Measurements from ENCODE around the gene PHTF2.

PHTF2 gene

GRCh38 chr7:77918676-77919075 is 120.1 kb downstream of the PHTF2 start:
- DNase-seq (ENCODE audit: low read depth in 2 of 3, low spot score in 2 of 3): no peak

GRCh38 chr7:77923419-77923818 is 124.8 kb downstream of the PHTF2 start:
- no peak for DNase-seq (ENCODE audit: low read depth in 2 of 3, low spot score in 2 of 3)

DNA sequence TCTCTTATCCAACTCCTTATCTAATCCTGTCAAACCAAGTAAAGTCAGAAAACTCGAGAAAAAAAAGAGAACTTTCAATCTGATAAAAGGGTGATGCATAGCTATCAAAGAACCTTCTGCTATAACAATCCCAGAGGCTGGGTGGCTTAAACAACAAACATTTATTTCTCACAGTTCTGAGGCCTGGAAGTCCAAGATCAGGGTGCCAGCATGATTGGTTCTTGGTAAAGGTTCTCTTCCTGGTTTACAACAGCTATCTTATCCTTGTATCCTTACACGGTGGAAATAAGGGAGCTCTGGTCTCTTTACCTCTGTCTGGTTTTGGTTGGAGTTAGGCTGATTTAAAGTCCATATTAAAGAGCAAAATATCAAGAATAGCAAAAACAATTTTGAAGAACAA is 131.9 kb downstream of the PHTF2 start:
- no peak for DNase-seq (ENCODE audit: low read depth in 2 of 3, low spot score in 2 of 3)

DNA sequence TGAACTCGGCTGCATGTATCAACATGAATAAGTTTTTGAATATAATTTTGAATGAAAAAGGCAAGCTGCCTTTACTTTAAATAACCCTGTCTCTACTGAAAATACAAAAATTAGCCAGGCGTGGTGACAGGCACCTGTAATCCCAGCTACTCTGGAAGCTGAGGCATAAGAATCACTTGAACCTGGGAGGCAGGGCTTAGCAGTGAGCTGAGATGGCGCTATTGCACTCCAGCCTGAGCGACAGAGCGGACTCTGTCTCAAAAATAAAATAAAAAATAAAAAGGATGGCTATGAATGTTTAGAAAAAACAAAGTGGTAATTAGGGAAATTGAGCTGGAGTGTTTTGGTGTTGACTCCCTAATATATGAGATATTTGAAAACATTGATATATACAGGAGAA is 133.3 kb downstream of the PHTF2 start:
- no peak for DNase-seq (ENCODE audit: low read depth in 2 of 3, low spot score in 2 of 3)

DNA sequence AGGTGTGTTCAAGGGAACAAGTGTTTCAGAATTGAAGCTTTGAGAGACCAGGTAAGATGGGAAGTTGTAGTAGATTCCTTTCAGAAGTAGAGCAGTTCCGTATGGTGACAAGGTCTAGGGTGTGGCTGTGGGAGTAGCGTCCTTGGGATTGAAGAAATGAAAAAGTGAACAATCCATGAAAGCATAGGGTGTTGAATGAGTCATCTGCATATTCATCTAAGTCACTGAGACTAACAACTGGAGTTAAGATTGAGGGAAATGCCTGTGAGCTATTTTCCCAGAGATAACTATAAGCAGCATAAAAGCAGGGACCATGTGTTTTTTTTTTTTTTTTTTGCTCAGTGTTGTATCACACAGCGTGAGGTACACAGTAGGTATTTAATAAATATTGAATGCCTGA is 134.8 kb downstream of the PHTF2 start:
- no peak for DNase-seq (ENCODE audit: low read depth in 2 of 3, low spot score in 2 of 3)

DNA sequence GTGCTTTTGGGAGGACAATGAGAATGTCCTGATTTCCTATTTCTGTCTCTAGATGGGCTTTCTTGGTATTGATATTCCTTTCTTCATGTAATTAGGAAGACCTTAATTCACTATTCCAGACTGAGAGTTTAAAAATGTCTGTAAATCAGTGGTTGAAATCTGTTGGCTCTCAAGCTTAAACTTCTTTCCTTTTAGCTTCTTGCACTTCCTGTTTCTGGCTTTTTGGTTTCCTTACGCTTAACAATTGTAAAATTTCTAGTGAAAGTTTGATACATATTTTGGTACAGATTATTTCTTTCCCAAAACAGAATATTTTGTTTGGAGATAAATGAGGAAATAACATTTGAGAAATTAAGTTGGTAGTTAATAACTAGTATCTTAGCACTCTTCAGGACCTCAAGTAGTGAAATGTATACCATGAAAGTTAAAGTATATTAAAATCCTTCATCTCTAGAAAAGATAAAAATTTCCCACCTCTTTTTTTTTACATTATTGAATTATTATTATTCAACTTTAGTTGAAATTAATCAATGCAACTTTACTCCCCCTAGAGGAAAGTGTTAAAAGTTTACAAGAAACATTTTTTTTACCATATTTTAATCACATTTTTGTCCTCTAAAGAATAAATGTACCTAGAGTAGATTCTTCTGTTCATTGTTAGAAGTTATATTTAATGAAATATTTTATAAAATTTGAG is 137.2 kb downstream of the PHTF2 start:
- no peak for DNase-seq (ENCODE audit: low read depth in 2 of 3, low spot score in 2 of 3)

DNA sequence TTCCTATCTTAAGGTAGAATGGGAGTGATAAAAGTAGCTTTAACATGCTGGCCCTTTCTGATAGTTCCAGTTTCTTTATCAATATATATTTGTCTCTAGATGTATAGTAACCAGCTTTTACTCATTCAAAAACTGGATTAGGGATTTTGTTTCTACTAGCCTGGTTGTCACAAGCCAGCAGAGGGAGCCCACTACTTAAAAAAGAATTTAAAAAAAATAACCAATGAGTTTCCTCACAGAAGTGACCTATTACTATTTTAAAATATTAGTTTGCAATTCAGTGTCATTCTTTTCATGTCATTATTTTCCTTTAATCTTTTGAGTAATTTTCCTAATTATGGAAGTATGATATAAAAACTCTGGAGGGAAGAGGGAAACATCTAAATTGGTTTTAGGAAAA is 142.1 kb downstream of the PHTF2 start:
- DNase-seq (ENCODE audit: low read depth in 2 of 3, low spot score in 2 of 3): no peak

DNA sequence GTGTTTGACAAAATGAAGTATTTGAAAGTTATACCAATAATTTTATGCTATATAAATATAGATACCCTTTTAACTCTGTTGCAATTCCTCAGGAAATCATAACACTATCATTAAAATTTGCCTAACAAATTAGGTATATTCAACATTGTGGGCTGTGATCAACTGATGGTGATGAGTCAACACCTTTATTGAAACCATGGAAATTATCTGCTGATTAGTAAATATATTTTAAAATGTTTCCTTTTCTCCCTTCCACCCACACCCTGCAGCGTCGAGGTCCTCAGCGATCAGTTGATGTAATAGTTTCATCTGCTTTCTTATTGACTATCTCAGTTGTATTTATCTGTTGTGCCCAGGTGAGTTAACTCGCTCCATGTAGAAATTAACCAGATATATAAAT is 143.9 kb downstream of the PHTF2 start:
- DNase-seq (ENCODE audit: low read depth in 2 of 3, low spot score in 2 of 3): no peak

GRCh38 chr7:77944183-77945182 is 145.9 kb downstream of the PHTF2 start:
- no peak for DNase-seq (ENCODE audit: low read depth in 2 of 3, low spot score in 2 of 3)

DNA sequence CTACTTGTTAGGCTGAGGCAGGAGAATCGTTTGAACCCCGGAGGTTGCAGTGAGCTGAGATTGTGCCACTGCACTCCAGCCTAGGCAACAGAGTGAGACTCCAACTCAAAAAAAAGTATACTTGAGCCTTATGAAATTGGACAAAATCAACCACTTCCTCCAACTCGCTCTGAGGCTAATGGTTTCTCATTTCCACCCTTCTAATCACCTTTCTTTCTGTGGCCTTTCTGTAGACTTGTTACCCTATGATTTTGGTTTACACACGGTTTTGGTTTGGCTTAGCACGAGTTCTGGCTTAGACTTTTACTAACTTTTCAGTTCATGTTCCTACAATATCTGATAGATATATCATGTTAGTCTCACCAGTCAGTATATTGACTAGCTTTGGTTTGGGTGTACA is 152.0 kb downstream of the PHTF2 start:
- DNase-seq (ENCODE audit: low read depth in 2 of 3, low spot score in 2 of 3): no peak

- no peak for DNase-seq (ENCODE audit: low read depth in 2 of 3, low spot score in 2 of 3)
These were observed 156.4 kb downstream of the PHTF2 start for GRCh38 chr7:77954773-77955555.

GRCh38 chr7:77958436-77958835 is 159.9 kb downstream of the PHTF2 start:
- no peak for DNase-seq (ENCODE audit: low read depth in 2 of 3, low spot score in 2 of 3)

DNA sequence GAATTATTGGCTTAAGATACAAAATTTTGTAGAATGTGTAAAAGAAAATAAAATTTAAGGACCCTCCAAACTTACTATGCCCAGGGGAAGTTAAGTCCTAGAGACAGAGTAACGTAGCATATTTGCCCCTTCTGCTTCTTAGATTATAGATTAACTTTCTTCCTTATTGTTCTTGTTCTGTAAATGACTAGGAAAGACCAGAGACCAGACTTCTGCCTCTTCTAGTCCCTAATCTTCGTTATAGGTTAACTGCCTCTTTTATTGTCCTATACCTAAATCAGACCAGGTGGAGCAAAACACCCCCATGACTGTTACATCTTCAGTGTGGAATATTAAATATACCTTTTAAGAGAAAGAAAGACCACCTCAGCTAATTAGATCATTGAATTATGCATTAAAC is 160.5 kb downstream of the PHTF2 start:
- no peak for DNase-seq (ENCODE audit: low read depth in 2 of 3, low spot score in 2 of 3)

DNA sequence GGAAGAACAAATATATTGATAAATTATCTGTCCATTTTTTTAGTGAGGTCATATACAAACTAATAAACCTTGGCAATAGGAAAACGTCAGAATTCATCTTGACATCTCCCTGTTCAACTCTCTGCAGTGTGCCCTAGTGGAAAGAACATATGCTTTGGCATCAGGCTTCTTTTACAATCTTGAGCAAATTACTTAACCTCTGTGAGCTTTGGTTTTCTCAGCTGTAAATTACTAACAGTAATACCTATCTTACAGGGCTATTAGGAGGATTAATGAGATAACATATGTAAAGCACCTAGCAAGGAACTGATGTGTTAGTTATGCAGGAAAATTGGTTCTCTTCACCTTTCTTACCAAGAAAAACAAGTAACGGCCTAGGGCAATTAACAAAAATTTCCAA is 161.8 kb downstream of the PHTF2 start:
- DNase-seq (ENCODE audit: low read depth in 2 of 3, low spot score in 2 of 3): no peak

DNA sequence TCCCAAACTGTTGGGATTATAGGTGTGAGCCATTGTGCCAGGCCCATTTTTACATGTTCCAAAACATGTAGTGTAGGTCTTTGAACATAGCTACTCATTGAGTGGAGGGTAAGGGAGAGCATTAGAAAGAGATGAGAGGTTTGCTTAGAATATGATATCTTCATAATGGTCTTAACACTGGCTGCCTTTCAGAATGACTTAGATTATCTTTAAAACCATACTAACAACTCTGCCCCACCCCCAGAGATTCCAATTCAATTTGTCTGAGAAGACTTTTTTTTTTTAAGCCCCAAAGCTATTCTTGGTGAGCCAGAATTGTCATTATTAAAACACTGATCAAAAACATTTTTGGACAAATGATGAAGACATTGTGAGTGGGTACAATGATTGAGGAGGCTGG is 168.9 kb downstream of the PHTF2 start:
- no peak for DNase-seq (ENCODE audit: low read depth in 2 of 3, low spot score in 2 of 3)

- no peak for DNase-seq (ENCODE audit: low read depth in 2 of 3, low spot score in 2 of 3)
These were observed 173.2 kb downstream of the PHTF2 start for GRCh38 chr7:77971726-77972125.

- no peak for DNase-seq (ENCODE audit: low read depth in 2 of 3, low spot score in 2 of 3)
These were observed 177.3 kb downstream of the PHTF2 start for GRCh38 chr7:77975672-77976480.

- no peak for DNase-seq (ENCODE audit: low read depth in 2 of 3, low spot score in 2 of 3)
These were observed 180.6 kb downstream of the PHTF2 start for GRCh38 chr7:77979219-77979618.

DNA sequence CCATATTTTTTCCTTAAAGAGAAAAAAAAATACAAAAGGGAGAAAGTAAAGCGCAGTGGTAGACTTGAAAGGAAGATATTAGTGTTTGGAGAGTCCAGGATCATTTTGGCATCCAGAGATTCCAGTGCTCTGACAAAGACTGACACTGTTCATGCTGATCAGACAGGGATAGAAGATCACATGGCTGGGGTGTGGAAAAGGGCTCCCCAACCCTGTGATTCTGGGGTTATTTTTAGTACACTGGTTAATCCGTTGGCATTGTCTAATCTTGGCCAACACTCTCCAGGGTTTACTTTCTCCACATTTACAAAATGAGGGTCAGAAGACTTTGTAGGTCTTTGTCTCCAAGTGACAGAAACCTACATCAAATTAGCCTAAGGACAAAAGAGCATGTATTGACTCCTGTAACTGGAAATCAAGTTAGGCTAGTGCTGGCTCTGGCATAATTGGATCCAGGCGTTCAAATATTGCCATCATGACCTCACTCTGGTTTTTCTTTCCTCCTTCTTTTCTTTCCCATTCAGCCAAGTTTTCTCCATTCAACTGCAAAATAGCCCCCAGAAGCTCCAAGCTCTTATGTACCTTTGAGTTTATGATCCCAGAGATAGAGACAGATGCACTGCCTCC is 181.6 kb downstream of the PHTF2 start:
- DNase-seq (ENCODE audit: low read depth in 2 of 3, low spot score in 2 of 3): no peak

GRCh38 chr7:77982926-77983550 is 184.5 kb downstream of the PHTF2 start:
- DNase-seq (ENCODE audit: low read depth in 2 of 3, low spot score in 2 of 3): no peak

Measured in activated CD8-positive, alpha-beta memory T cell treated with anti-CD3 and anti-CD28 coated beads for 48 hours (primary cell).